Right lung (tissue), 5 donors: ENCODE data around the gene TNFRSF1A. TPM values are rescaled to one million over a fixed set of nuclear protein-coding genes. Genes with fewer than 3 reads are reported as not detected.

Experiments
- DNase-seq, 2 donors: peaks; one replicate each; pipeline ENCODE4 v3.0.0-alpha.2; 2013
- polyA plus RNA-seq, 5 donors: library from polyadenylated mRNA; unstranded; fragments of 120-200 nt; gene quantifications; one replicate each; pipeline versions ENCODE4 v1.2.1 to v1.2.3, GENCODE V29; 2013; ENCODE audit warnings: inconsistent platforms in 1 of 5, low replicate concordance in 1 of 5; ENCODE audit not compliant: insufficient read length in 5 of 5, insufficient read depth in 1 of 5

TNFRSF1A gene
- polyA plus RNA-seq, 5 donors: 115 to 142 (median 133) TPM

- peak in 1 of 2 donors; percentile 57 for DNase-seq
These were observed 15.3 kb downstream of the TNFRSF1A start for GRCh38 chr12:6326316-6327228.

- DNase-seq: no peak
These were observed 16.7 kb downstream of the TNFRSF1A start for GRCh38 chr12:6324936-6325750.

GRCh38 chr12:6323995-6324711, 17.7 kb downstream of the TNFRSF1A start:
- DNase-seq: no peak

GRCh38 chr12:6323340-6323994, 18.4 kb downstream of the TNFRSF1A start:
- DNase-seq: peak in 1 of 2 donors; percentile 50

- no peak for DNase-seq
These were observed 18.9 kb downstream of the TNFRSF1A start for GRCh38 chr12:6322969-6323339.

GRCh38 chr12:6322352-6322751, 19.5 kb downstream of the TNFRSF1A start:
- DNase-seq: no peak

GRCh38 chr12:6321905-6322304, 20.0 kb downstream of the TNFRSF1A start:
- DNase-seq: no peak

- no peak for DNase-seq
These were observed 22.4 kb downstream of the TNFRSF1A start for GRCh38 chr12:6319446-6319845.

- no peak for DNase-seq
These were observed 23.4 kb downstream of the TNFRSF1A start for GRCh38 chr12:6318440-6318879.

GRCh38 chr12:6317693-6318439, 24.0 kb downstream of the TNFRSF1A start:
- DNase-seq: no peak

GRCh38 chr12:6316921-6317692, 24.8 kb downstream of the TNFRSF1A start:
- DNase-seq: no peak

GRCh38 chr12:6315704-6316597, 25.9 kb downstream of the TNFRSF1A start:
- DNase-seq: no peak

GRCh38 chr12:6315184-6315583, 26.7 kb downstream of the TNFRSF1A start:
- DNase-seq: no peak

GRCh38 chr12:6314776-6315175, 27.1 kb downstream of the TNFRSF1A start:
- no peak for DNase-seq

GRCh38 chr12:6313326-6313940, 28.4 kb downstream of the TNFRSF1A start:
- DNase-seq: no peak

GRCh38 chr12:6312529-6313325, 29.1 kb downstream of the TNFRSF1A start:
- no peak for DNase-seq

GRCh38 chr12:6311822-6312528, 29.9 kb downstream of the TNFRSF1A start:
- no peak for DNase-seq
